GM21737 (cell line): ENCODE results near the gene SPDYA.
A peak's percentile ranks its signal among the peaks of the same experiment; 100 is the strongest.
"Not testable (repeated sequence)": the region's sequence is repeated elsewhere in the genome, so short reads cannot be mapped to it uniquely, and the experiment has no call there.

Experiments used
- ATAC-seq: cut with Tn5 transposase; IDR thresholded peaks from one replicate; pipeline ENCODE4 v1.9.1; 2021; ENCODE audit warnings: mild to moderate bottlenecking, moderate library complexity; ENCODE audit not compliant: unreplicated experiment

The SPDYA gene

DNA sequence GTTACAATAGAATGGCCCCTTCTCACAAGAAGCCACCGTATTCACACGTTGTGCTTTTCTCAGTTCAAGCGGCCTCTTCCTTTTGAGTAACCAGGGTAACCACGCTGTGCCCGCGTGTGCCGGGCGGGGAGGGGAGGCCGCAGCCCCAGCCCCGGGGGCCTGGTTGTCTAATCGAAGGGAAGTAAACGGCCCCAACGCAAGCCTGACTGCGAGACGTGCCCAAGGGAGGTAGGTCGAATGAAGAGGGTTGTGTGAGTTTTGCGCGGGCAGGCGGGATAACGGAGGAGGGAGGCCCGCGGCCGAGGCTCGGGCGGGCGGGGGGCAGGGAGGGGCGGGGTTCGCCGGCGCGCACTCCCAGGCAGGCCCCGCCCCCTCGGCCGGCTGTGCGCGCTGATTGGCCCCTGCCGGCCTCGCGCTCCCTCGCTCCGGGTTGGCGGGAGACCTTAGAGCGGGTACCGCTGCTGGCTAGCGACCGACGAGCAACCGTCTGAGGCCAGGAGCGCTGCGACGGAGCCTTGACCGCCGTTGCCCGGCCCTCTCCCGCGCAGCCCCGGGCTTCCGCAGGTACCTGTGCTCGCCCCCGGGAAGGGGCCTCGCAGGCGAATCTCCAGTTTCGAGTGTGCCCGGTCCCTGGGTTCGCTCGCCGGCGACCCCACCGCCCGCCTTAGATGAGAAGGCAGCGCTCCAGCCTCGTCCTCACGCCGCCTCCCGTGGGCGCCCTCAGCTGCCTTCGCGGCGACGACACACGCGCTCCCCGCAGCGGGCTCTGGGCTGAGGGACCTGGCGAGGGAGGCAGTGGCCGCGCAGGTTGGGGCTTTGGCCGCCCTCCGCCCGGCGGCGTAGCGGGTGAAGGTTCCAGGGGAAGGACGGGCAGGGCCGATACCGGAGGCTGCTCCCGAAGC lies at the start of gene SPDYA:
SPDYA (plus strand) TSS at position 451 of the 902 bp plus-strand sequence. CDS start 5,181 bp downstream, outside the sequence.
- ATAC-seq, result peak; percentile 81

GRCh38 chr2:28761420-28761819 lies 49.2 kb upstream of the SPDYA start:
- ATAC-seq, result no peak

DNA sequence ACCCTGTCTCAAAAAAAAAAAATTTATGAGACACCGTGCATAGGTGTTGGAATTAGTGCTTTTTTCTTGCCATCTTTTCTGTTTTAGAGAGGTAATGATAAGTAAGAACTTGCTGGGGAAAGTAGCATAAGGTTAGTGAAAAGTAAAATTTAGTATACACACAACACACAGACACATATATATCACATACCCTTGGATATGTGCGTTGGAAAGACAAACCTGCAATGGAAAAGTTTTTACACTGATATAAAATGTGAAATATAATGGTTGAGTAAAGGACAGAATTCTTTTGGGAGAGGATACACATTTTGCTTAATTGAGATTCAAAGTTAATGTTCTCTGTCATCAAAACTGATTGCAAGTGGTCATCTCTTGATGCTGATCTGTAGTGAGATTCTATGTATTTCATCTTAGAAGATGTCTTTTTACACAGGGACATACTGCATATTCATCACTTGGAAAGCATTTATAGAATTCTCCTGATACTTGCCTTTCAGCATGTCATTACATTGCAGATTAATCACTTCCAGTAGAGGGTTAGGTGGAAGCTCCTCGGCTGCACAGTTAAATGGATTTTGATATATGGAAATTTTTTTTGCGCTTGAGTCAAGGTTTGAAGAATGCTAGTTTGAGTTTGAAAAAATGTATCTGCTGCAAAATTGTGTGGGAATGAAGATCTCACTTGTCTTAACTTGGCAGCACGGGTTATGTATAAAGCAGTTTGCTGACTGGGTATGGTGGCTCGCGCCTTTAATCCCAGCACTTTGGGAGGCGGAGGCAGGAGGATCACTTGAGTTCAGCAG lies 45.5 kb upstream of the SPDYA start:
- ATAC-seq, result no peak

GRCh38 chr2:28766070-28766469 lies 44.6 kb upstream of the SPDYA start:
- ATAC-seq, result no peak

DNA sequence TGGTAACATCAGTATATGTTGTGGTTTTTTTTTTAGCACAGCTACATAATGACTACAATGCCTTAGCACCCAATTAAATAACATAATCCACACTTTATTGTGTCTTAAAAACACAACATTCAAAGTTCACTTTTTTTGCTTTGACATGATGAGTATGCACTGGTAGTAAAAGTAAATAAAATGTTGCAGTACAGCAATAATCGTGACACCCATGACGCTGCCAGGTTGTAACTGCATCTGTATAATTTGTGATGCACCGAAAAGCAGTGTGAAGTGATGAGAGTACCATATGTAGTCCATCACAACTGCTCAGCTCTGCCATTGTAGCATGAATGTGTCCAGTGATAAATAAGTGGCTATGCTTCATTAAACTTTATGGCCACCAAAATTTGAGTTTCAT lies 43.3 kb upstream of the SPDYA start:
- ATAC-seq, result no peak

GRCh38 chr2:28768422-28768821 lies 42.2 kb upstream of the SPDYA start:
- no peak for ATAC-seq

DNA sequence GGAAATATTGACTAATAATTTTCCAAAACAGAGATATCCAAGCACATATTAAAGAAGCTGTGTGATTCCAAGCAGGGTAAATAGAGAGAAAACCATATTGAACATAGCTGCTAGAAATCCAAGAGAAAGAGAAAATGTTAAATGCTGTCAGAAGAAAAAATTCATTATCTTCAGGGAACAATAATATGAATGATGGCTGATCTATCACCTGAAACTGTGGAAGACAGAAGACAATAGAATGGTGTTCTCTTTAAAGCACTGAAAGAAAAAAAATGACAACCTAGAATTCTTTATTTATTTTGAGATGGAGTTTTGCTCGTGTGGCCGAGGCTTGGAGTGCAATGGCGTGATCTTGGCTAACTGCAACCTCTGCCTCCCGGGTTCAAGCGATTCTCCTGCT lies 41.7 kb upstream of the SPDYA start:
- no peak for ATAC-seq

GRCh38 chr2:28772351-28772750 lies 38.3 kb upstream of the SPDYA start:
- ATAC-seq, result no peak

GRCh38 chr2:28776471-28776870 lies 34.2 kb upstream of the SPDYA start:
- ATAC-seq, result no peak

GRCh38 chr2:28778392-28778791 lies 32.2 kb upstream of the SPDYA start:
- ATAC-seq, result no peak

- no peak for ATAC-seq
Observed at GRCh38 chr2:28779001-28779400, 31.6 kb upstream of the SPDYA start.

GRCh38 chr2:28780496-28780895 lies 30.1 kb upstream of the SPDYA start:
- no peak for ATAC-seq

- no peak for ATAC-seq
Observed at GRCh38 chr2:28782423-28782822, 28.2 kb upstream of the SPDYA start.

- ATAC-seq, result not testable (repeated sequence)
Observed at GRCh38 chr2:28784570-28784969, 26.1 kb upstream of the SPDYA start.

- ATAC-seq, result no peak
Observed at GRCh38 chr2:28796620-28797019, 14.0 kb upstream of the SPDYA start.

- ATAC-seq, result no peak
Observed at GRCh38 chr2:28801726-28802125, 8.9 kb upstream of the SPDYA start.

DNA sequence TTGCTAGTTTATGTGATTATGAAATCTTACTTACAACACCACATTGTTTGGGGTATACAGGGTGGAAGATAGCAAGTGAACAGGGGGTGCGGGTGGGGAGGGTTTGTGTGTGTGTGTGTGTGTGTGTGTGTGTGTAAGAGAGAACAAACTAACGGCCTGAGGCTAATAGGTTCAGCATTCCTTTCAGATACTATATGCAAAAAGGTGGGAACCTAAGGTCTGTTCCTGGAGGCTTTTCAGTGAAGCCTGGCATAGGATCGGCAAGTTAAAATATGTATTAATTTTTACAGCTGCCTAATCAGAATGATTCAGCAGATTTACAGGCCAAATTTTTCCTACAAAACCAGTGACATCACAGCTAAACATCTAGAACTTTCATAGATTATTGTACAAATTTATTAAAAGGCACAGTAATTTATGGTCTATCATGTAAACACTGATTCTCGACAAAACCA lies 7.6 kb upstream of the SPDYA start:
- no peak for ATAC-seq

DNA sequence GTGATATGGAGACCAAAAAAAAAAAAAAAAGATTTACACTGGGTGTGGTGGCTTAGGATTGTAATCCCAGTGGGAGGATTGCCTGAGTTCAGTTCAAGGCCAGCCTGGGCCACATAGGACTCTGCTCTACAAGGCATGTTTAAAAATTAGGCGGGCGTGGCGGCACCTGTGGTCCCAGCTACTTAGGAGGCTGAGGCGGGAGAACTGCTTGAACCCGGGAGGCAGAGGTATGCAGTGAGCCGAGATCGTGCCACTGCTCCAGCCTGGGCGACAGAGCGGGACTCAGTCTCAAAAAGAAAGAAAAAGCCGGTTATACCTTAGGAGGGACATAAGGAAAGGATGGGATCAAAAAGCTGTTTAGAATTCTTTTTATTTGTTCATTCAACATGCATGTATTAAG lies 707 bp upstream of the SPDYA start:
- no peak for ATAC-seq

GRCh38 chr2:28818053-28818452 lies 7.4 kb downstream of the SPDYA start:
- ATAC-seq, result no peak

GRCh38 chr2:28821295-28821958 lies 10.8 kb downstream of the SPDYA start:
- no peak for ATAC-seq

DNA sequence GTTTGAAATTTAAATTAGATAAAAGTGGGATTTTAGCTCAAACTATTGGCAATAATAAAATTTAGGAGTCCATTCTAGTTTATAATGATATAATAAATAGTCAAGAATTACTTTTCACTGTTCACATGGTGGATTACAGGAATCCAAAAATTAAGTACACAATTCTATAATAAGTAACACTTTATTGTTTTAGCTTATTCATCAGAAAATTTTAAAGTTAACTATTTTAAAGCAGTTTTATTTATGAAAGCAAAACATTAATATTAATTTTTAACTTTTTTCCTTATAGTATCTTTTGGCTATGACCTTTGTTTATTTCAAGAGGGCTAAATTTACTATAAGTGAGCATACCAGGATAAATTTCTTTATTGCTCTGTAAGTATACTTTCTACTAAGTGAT lies 11.4 kb downstream of the SPDYA start:
- no peak for ATAC-seq
